Kidney epithelial cell (primary cell): ENCODE data around the gene USP16. TPM values are rescaled to one million over a fixed set of nuclear protein-coding genes. Genes with fewer than 3 reads are reported as not detected.

Source experiments
- DNase-seq: peaks from one replicate; pipeline ENCODE4 v3.0.0-alpha.2; 2010; ENCODE audit warnings: low read depth
- H3K27me3 ChIP-seq: 2 replicates; pipeline ENCODE4 v1.6.0; 2011; ENCODE audit warnings: low read length; ENCODE audit not compliant: control insufficient read depth, insufficient read depth
- H3K36me3 ChIP-seq: 2 replicates; pipeline ENCODE4 v1.5.1; 2011; ENCODE audit warnings: low read length; ENCODE audit not compliant: control insufficient read depth, insufficient read depth
- H3K4me3 ChIP-seq: 2 replicates; pipeline ENCODE4 v1.5.1; 2011; ENCODE audit warnings: low read depth, mild to moderate bottlenecking, control low read depth, low read length
- CTCF ChIP-seq: IDR thresholded peaks from 2 replicates; pipeline ENCODE4 v1.5.1; 2011; ENCODE audit warnings: mild to moderate bottlenecking, moderate library complexity, low read length, control low read depth, inconsistent platforms; ENCODE audit not compliant: insufficient read depth, poor library complexity, severe bottlenecking
- total RNA-seq: library from RNA; depleted of rRNA; stranded (reverse); fragments of >200 nt; gene quantifications from 2 replicates; pipeline ENCODE4 v1.2.3, GENCODE V29; 2015

Gene USP16
- total RNA-seq, 1 donor from 2014 or later = 30.0 TPM

DNA sequence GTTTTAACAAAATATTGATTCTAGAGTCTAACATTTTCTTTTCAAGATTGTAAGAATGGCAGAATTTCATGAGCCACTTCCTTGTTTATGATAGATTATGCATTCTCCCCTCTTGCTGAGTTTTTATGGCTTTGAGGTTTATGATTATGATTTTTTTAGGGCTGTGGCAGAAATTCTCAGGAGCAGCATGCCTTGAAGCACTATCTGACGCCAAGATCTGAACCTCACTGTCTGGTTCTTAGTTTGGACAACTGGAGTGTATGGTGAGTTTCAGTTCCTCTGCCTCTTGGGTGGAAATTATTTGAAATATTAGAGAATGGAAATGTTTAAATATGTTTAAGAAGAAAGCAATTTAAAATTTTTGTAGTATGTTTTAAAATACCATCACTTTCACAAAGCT lies 10.2 kb downstream of the USP16 start:
- TF ChIP-seq CTCF = no peak
- no peak overlapping the region for H3K4me3 ChIP-seq
- no peaks in the 10 kb centered on the region for H3K36me3 ChIP-seq
- DNase-seq = no peak
- H3K27me3 ChIP-seq = no peaks in the 10 kb centered on the region

GRCh38 chr21:29052224-29052623 lies 27.8 kb downstream of the USP16 start:
- H3K27me3 ChIP-seq = no peaks in the 10 kb centered on the region
- H3K36me3 ChIP-seq = no peaks in the 10 kb centered on the region
- no peak for TF ChIP-seq CTCF
- DNase-seq = no peak
- H3K4me3 ChIP-seq = no peak overlapping the region

DNA sequence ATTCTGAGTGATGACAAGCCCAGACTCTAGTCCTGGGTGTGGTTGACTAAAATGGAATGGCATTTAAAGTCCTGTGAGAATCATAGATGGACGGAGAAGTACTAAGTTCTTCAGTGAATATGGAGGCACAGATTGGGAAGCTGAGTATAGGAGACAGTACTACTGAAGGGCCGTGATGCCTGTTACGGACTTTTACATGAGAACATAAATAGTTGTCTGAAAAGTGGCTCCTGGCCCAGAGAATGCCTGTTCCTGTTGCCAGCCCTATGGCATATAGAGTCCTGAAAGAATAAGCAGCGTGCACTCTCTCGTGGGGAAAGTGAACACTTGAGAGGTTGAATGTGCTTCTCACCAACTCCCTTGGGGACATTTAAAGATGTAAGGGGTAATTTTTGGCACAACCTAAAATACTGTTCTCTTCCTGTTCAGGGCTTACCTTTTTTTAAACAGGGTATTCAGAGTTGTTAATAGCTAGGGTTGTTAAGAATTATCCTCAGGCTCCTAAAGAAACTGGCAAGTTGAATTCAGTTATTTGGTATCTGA lies 28.6 kb downstream of the USP16 start:
- no peak for TF ChIP-seq CTCF
- no peaks in the 10 kb centered on the region for H3K27me3 ChIP-seq
- DNase-seq = no peak
- H3K4me3 ChIP-seq = no peak overlapping the region
- no peaks in the 10 kb centered on the region for H3K36me3 ChIP-seq

DNA sequence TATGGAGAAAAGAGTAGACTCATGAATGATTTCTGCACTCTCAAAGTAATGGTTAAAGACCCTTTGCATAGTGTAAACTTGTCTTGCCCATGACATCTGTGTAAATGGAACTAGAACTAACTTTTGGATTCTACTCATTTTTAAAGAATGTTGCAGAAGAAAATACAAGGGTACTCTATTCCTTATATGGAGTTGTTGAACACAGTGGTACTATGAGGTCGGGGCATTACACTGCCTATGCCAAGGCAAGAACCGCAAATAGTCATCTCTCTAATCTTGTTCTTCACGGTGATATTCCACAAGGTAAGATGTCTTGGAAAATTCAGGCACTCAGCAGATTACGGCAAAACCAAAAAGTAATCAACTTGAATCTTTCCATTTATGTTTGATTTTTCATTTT lies 29.2 kb downstream of the USP16 start:
- Histone ChIP-seq H3K27me3 (no peaks in the 10 kb centered on the region), H3K36me3 (no peaks in the 10 kb centered on the region), H3K4me3 (no peak overlapping the region)
- no peak for DNase-seq
- TF ChIP-seq CTCF = no peak

DNA sequence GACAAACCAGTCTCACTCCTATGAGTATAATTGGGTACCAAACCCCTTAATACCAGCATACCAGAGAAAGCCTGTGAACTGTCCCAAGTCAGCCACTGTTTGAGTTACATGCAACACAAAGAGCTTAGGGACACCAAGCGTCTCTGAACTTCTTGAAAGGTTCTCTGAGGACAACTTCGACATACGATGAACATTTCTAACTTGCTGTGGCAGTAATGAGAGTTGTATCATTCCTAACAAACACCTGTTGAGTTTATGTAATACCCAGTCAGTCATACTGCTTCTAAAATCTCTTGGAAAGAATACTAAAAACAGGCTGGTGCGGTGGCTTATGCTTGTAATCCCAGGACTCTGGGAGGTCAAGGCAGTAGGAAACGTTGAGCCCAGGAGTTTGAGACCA lies 30.6 kb downstream of the USP16 start:
- TF ChIP-seq CTCF = no peak
- Histone ChIP-seq H3K4me3 (no peak overlapping the region), H3K36me3 (peaks cover 2% of the 10 kb centered on the region), H3K27me3 (no peaks in the 10 kb centered on the region)
- no peak for DNase-seq

GRCh38 chr21:29056005-29056404 lies 31.5 kb downstream of the USP16 start:
- H3K36me3 ChIP-seq = peaks cover 2% of the 10 kb centered on the region
- DNase-seq = no peak
- H3K4me3 ChIP-seq = no peak overlapping the region
- no peak for TF ChIP-seq CTCF
- no peaks in the 10 kb centered on the region for H3K27me3 ChIP-seq
